Mucosa of descending colon (tissue), 3 donors: ENCODE results near the gene PRKRIP1. TPM values are rescaled to one million over a fixed set of nuclear protein-coding genes. Genes with fewer than 3 reads are reported as not detected.
A peak's percentile ranks its signal among the peaks of the same experiment; 100 is the strongest.

ENCODE experiments used
- ATAC-seq: fragments of 200-7000 bp; cut with Tn5 transposase; one replicate; pipeline ENCODE4 v1.9.1; 2020; ENCODE audit warnings: mild to moderate bottlenecking, moderate library complexity
- DNase-seq, 3 donors: peaks; one replicate each; pipeline ENCODE4 v3.0.0-alpha.2; 2020
- H3K36me3 ChIP-seq: fragments of 200-600 bp; one replicate; pipeline ENCODE4 v1.8.0; 2021; ENCODE audit warnings: low read depth, mild to moderate bottlenecking
- H3K4me1 ChIP-seq: fragments of 200-600 bp; one replicate; pipeline ENCODE4 v1.8.0; 2021; ENCODE audit warnings: low read depth, mild to moderate bottlenecking
- H3K4me3 ChIP-seq: fragments of 200-600 bp; one replicate; pipeline ENCODE4 v1.8.0; 2021; ENCODE audit warnings: mild to moderate bottlenecking
- H3K9me3 ChIP-seq: fragments of 200-600 bp; one replicate; pipeline ENCODE4 v1.8.0; 2021; ENCODE audit warnings: mild to moderate bottlenecking
- intact Hi-C, 2 donors: fragments of 100-400 bp; cut with DNase I in 1 of 2; cut with micrococcal nuclease in 1 of 2; formaldehyde crosslinking; loops; one replicate each; pipeline versions ENCODE4 v1.11.0 to v1.11.1; 2022; cut with DNase I, micrococcal nuclease
- total RNA-seq, 3 donors: library from RNA; stranded (reverse); fragmentation: NEBNext Ultra II Directional in 2 of 3; extraction: Animal tissue kit (Norgen Biotek cat#: 25700) in 2 of 3; gene quantifications; one replicate each; pipeline versions ENCODE4 v1.2.1 to v1.2.4, GENCODE V29; 2021 to 2023
- TF ChIP-seq, protein P1 (sequence below): fragments of 200-600 bp; IDR thresholded peaks from one replicate; pipeline ENCODE4 v1.8.0; 2022; ENCODE audit warnings: antibody characterized with exemption, mild to moderate bottlenecking
- donor health status: DM: no; HTN: no; CAD: no; lungs with moderate emphysema.
- donor health status: DM: no; HTN: no; CAD: no.
- donor health status: DM: no; HTN: yes; CAD: no.

The PRKRIP1 gene
- total RNA-seq, 3 donors from 2014 or later: 15.1 to 24.1 (median 18.6) TPM

DNA sequence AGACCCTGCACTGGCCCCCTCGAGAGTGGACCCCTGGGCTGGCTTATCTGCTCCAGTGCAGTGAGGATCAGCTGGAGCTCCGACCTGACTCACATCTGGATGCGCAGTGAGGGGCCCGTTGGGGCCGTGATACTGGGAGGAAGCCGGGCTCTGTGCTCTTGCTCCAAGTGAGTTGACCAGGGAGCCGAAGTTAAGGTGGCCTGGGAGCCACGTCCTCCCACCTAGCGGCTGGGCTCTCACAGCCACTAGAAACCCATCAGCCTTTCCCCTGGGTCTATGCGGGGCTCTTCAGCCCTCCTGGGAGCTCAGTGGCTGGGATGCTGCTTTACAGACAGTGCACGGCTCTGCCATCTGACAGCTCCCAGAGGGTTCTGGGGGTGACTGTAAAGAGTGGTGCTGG, 59.4 kb downstream of the PRKRIP1 start:
- intact Hi-C loops: no loop called here
- no peaks in the 10 kb centered on the region for H3K9me3 ChIP-seq
- TF ChIP-seq, protein P1, sequence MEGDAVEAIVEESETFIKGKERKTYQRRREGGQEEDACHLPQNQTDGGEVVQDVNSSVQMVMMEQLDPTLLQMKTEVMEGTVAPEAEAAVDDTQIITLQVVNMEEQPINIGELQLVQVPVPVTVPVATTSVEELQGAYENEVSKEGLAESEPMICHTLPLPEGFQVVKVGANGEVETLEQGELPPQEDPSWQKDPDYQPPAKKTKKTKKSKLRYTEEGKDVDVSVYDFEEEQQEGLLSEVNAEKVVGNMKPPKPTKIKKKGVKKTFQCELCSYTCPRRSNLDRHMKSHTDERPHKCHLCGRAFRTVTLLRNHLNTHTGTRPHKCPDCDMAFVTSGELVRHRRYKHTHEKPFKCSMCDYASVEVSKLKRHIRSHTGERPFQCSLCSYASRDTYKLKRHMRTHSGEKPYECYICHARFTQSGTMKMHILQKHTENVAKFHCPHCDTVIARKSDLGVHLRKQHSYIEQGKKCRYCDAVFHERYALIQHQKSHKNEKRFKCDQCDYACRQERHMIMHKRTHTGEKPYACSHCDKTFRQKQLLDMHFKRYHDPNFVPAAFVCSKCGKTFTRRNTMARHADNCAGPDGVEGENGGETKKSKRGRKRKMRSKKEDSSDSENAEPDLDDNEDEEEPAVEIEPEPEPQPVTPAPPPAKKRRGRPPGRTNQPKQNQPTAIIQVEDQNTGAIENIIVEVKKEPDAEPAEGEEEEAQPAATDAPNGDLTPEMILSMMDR: no peak
- H3K4me1 ChIP-seq: no peaks in the 10 kb centered on the region
- DNase-seq (no peak), ATAC-seq (peak; percentile 7)
- H3K36me3 ChIP-seq: peaks cover 4% of the 10 kb centered on the region
- no peak overlapping the region for H3K4me3 ChIP-seq

DNA sequence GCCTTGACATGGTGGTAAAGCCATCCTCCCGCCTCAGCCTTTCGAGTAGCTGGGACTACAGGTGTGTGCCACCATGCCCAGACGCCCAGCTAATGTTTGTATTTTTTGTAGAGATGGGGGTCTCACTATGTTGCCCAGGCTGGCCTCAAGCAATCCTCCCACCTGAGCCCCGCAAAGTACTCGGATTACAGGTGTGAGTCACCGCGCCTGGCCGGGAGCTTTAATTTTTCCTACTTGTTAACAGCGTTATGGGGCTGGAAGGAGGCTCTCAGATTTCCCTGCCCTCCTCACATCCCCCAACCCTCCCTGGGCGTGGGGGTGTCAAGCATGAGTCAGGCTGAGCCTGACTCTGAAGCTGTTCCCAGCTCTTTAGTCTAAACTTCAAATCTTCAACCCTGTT, 60.2 kb downstream of the PRKRIP1 start:
- H3K36me3 ChIP-seq: peaks cover 4% of the 10 kb centered on the region
- TF ChIP-seq, protein P1: no peak
- intact Hi-C loops: no loop called here
- ATAC-seq: no peak
- no peaks in the 10 kb centered on the region for H3K4me1 ChIP-seq
- H3K9me3 ChIP-seq: no peaks in the 10 kb centered on the region
- no peak overlapping the region for H3K4me3 ChIP-seq
- no peak for DNase-seq

DNA sequence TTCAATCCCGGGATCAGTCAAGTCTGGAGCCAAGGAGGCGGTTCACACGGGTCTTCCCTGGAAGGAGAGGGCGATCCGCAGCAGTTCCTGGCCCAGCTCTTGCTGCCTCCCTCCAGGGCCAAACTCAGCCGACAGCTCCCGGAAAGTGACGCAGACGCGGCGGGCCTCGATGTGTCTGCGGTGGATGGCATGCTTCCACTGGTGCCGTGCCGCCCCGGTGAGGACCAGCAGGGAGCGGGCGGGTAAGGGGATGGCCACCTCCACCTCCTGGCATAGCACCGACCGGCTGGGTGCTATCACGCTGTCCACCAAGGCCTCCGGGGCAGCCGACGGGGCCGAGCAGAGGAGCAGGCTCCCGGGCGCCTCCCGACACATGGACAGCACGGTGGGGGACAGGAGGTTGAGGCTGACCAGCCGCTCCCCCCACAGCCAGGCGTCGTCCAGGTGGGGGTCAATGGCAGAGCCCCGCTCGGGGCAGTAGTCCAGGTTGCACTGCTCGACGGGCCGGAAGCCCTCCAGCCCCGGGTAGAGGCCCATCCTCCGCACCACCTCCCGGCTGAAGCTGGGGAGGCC, 61.3 kb downstream of the PRKRIP1 start:
- H3K9me3 ChIP-seq: no peaks in the 10 kb centered on the region
- intact Hi-C loops: no loop called here
- TF ChIP-seq, protein P1: no peak
- H3K4me1 ChIP-seq: no peaks in the 10 kb centered on the region
- DNase-seq: no peak
- peaks cover 4% of the 10 kb centered on the region for H3K36me3 ChIP-seq
- H3K4me3 ChIP-seq: no peak overlapping the region
- ATAC-seq: no peak

DNA sequence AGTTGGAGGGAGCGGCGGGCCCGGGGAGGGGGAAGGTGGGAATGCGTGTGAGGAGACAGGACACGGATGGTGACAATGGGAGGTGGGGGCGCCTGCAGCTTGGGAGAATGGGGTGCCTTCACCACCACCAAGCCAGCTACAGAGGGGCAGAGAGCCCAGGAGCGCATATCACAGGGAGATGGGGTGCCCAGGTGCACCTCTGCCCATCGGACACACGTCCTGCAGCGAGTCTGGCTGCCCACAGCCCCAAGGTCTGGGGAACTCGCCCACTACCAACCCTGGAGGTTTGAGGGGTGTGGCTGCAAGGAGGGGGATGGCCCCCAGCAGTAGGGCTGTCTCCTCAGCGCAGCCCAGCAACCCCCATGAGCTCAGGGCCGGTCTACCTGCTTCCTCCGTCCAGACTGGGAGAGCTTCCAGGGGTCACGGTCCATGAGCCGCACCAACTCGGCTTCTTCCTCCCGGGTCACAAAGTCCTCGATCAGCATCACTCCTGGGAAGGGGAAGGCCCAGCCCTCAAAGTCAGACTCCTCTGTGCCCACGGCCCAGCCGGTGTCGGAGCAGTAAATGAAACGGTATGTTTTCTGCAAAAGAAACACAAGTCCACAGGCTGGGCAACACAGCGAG, 63.2 kb downstream of the PRKRIP1 start:
- TF ChIP-seq, protein P1: no peak
- H3K36me3 ChIP-seq: peaks cover 4% of the 10 kb centered on the region
- H3K9me3 ChIP-seq: no peaks in the 10 kb centered on the region
- DNase-seq: no peak
- no peak overlapping the region for H3K4me3 ChIP-seq
- intact Hi-C loops: no loop called here
- no peak for ATAC-seq
- H3K4me1 ChIP-seq: peaks cover 9% of the 10 kb centered on the region

DNA sequence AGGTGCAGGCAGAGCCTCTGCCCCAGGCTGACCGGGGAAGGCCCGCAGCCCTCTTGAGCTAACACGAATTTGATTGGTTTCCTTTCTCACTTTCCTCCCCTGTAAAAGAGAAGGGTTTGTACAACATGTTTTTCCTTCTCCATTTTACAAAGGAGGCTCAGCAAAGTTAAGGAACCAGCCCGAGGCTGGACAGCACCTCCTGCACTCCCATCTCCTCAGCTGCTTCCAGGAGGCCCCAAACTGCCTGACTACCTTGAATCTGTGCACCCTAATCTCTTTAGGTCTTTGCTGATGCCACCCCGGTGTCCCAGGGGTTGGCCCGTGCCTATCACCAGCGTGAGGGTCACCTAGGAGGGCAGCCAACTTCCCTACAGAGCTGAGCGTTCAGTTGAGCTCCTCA, 64.3 kb downstream of the PRKRIP1 start:
- Histone ChIP-seq H3K4me1 (peaks cover 9% of the 10 kb centered on the region), H3K4me3 (no peak overlapping the region), H3K9me3 (no peaks in the 10 kb centered on the region), H3K36me3 (peaks cover 4% of the 10 kb centered on the region)
- no peak for DNase-seq
- intact Hi-C loops: no loop called here
- ATAC-seq: no peak
- TF ChIP-seq, protein P1: no peak
